HCT116 (cell line): Measurements from ENCODE around the gene YWHAQ. TPM values are rescaled to one million over a fixed set of nuclear protein-coding genes. Genes with fewer than 3 reads are reported as not detected.

Experiments used
- ATAC-seq: fragments of 200-7000 bp; cut with Tn5 transposase; 2 replicates; pipeline ENCODE4 v1.9.1; 2020; ENCODE audit warnings: mild to moderate bottlenecking, moderate library complexity
- BruUV-seq: library from RNA; stranded (reverse); fragments of 400-500 nt; replicated peaks from 2 replicates; lab custom pipeline; 2021; lab: Mats Ljungman, UMichigan
- CTCF ChIA-PET: fragments of 300-600 bp; sonication (Branson Sonifier 250); formaldehyde crosslinking; loops from one replicate; lab custom pipeline; 2021; ENCODE audit warnings: antibody characterized with exemption; lab: Charles Lee
- POLR2A ChIA-PET: fragments of 300-600, 350-600 bp; sonication (Branson Sonifier 250); formaldehyde crosslinking; loops from one replicate; lab custom pipeline; 2021; ENCODE audit warnings: antibody characterized with exemption; lab: Charles Lee
- RAD21 ChIA-PET, 2 experiments: fragments of 300-600 bp; sonication (Branson Sonifier 250); formaldehyde crosslinking; loops; one replicate each; lab custom pipeline; 2023; ENCODE audit warnings: low total read pairs in 2 of 2; ENCODE audit not compliant: uncharacterized antibody in 2 of 2, unreplicated experiment in 2 of 2, low non-redundant PET in 1 of 2; lab: Charles Lee
- DNase-seq: peaks from one replicate; pipeline ENCODE4 v3.0.0-alpha.2; 2010; ENCODE audit warnings: low read depth, low spot score
- H2AFZ ChIP-seq: fragments of 200-600 bp; shearing (Covaris generic), sonication (generic); 2 replicates; pipeline ENCODE4 v1.6.1; 2017; ENCODE audit warnings: low read depth, mixed run types, mixed read lengths, antibody characterized with exemption, low read length; ENCODE audit not compliant: poor library complexity, severe bottlenecking
- H3K27ac ChIP-seq: 2 replicates; pipeline ENCODE4 v1.5.1; 2012; ENCODE audit warnings: low read depth, low read length
- H3K27me3 ChIP-seq: fragments of 200-600 bp; sonication (generic); 2 replicates; pipeline ENCODE4 v1.6.1; 2016; ENCODE audit warnings: mixed run types, low read length, mixed read lengths; ENCODE audit not compliant: insufficient read depth
- H3K36me3 ChIP-seq, 2 experiments: fragments of 200-500 bp in 1 of 2; fragments of 200-600 bp in 1 of 2; sonication (Bioruptor generic) in 1 of 2; sonication (generic) in 1 of 2; 2 replicates each; pipeline versions ENCODE4 v1.5.1 to v1.6.1; 2014 to 2016; ENCODE audit warnings: low read length in 2 of 2, inconsistent platforms in 1 of 2, mixed read lengths in 1 of 2, mixed run types in 1 of 2; ENCODE audit not compliant: insufficient read depth in 2 of 2, control insufficient read depth in 1 of 2
- H3K4me1 ChIP-seq, 2 experiments: fragments of 200-600 bp in 1 of 2; sonication (generic) in 1 of 2; 2 replicates each; pipeline versions ENCODE4 v1.5.1 to v1.6.1; 2012 to 2017; ENCODE audit warnings: low read length in 2 of 2, inconsistent platforms in 1 of 2, mild to moderate bottlenecking in 1 of 2, mixed read lengths in 1 of 2, mixed run types in 1 of 2, moderate library complexity in 1 of 2; ENCODE audit not compliant: insufficient read depth in 2 of 2, control insufficient read depth in 1 of 2
- H3K4me2 ChIP-seq: fragments of 200-600 bp; sonication (generic); 2 replicates; pipeline ENCODE4 v1.6.1; 2017; ENCODE audit warnings: mixed run types, low read length, mixed read lengths
- H3K4me3 ChIP-seq, 2 experiments: fragments of 200-600 bp in 1 of 2; sonication (generic) in 1 of 2; replicated peaks in 1 of 2; 2 replicates each; pipeline ENCODE4 v1.5.1; 2011 to 2016; ENCODE audit warnings: low read length in 2 of 2, control low read depth in 1 of 2, low read depth in 1 of 2, mild to moderate bottlenecking in 1 of 2, mixed read lengths in 1 of 2, mixed run types in 1 of 2
- H3K79me2 ChIP-seq: fragments of 200-600 bp; sonication (generic); 2 replicates; pipeline ENCODE4 v1.6.1; 2017; ENCODE audit warnings: mild to moderate bottlenecking, mixed run types, low read length, moderate library complexity, mixed read lengths; ENCODE audit not compliant: insufficient read depth
- H3K9ac ChIP-seq: fragments of 200-600 bp; sonication (generic); 2 replicates; pipeline ENCODE4 v1.6.1; 2016; ENCODE audit warnings: low read length, mixed read lengths
- H3K9me2 ChIP-seq: fragments of 200-600 bp; sonication (generic), shearing (Covaris generic); 2 replicates; pipeline ENCODE4 v1.6.1; 2017; ENCODE audit warnings: mixed run types, mild to moderate bottlenecking, moderate library complexity; ENCODE audit not compliant: insufficient read depth
- H3K9me3 ChIP-seq, 2 experiments: fragments of 200-500 bp in 1 of 2; fragments of 200-600 bp in 1 of 2; sonication (Bioruptor generic) in 1 of 2; sonication (generic) in 1 of 2; 2 replicates each; pipeline ENCODE4 v1.6.1; 2014 to 2017; ENCODE audit warnings: low read length in 2 of 2, mixed read lengths in 2 of 2, inconsistent platforms in 1 of 2, low read depth in 1 of 2, mild to moderate bottlenecking in 1 of 2, mixed run types in 1 of 2, moderate library complexity in 1 of 2; ENCODE audit not compliant: control insufficient read depth in 1 of 2, insufficient read depth in 1 of 2
- H4K20me1 ChIP-seq: fragments of 200-600 bp; sonication (generic), shearing (Covaris generic); 2 replicates; pipeline ENCODE4 v1.6.1; 2017; ENCODE audit warnings: mixed run types, mild to moderate bottlenecking, moderate library complexity; ENCODE audit not compliant: insufficient read depth
- CBX3 ChIP-seq: IDR thresholded peaks from 2 replicates; pipeline ENCODE4 v1.6.1; 2012; ENCODE audit warnings: low read depth
- CEBPB ChIP-seq: IDR thresholded peaks from 2 replicates; pipeline ENCODE4 v1.6.1; 2012; ENCODE audit warnings: low read depth
- EGR1 ChIP-seq: IDR thresholded peaks from 2 replicates; pipeline ENCODE4 v1.6.1; 2012; ENCODE audit warnings: low read depth
- EZH2 ChIP-seq: fragments of 200-600 bp; sonication (generic); IDR thresholded peaks from 2 replicates; pipeline ENCODE4 v1.6.1; 2017; ENCODE audit warnings: antibody characterized with exemption, mixed run types
- EZH2phosphoT487 ChIP-seq: fragments of 200-600 bp; IDR thresholded peaks from 2 replicates; pipeline ENCODE4 v1.6.1; 2018; ENCODE audit warnings: antibody characterized with exemption, borderline replicate concordance
- MAX ChIP-seq: IDR thresholded peaks from 2 replicates; pipeline ENCODE4 v1.6.1; 2012
- POLR2AphosphoS5 ChIP-seq: IDR thresholded peaks from 2 replicates; pipeline ENCODE4 v1.6.1; 2011; ENCODE audit warnings: mild to moderate bottlenecking, low read depth, low read length, moderate library complexity
- RAD21 ChIP-seq: IDR thresholded peaks from 2 replicates; pipeline ENCODE4 v1.6.1; 2012; ENCODE audit warnings: low read depth, mild to moderate bottlenecking
- SIN3A ChIP-seq: IDR thresholded peaks from 2 replicates; pipeline ENCODE4 v1.6.1; 2012; ENCODE audit warnings: low read depth
- SRF ChIP-seq: IDR thresholded peaks from 2 replicates; pipeline ENCODE4 v1.6.1; 2012; ENCODE audit warnings: low read depth
- YY1 ChIP-seq: IDR thresholded peaks from 2 replicates; pipeline ENCODE4 v1.6.1; 2011; ENCODE audit warnings: low read length, low read depth, moderate library complexity, mild to moderate bottlenecking; ENCODE audit not compliant: insufficient replicate concordance; ENCODE audit errors: extremely low read depth
- ZFX ChIP-seq: fragments of 450-650 bp; IDR thresholded peaks from 2 replicates; pipeline ENCODE4 v1.6.1; 2017
- ZNF274 ChIP-seq: fragments of 200-500 bp; sonication (Bioruptor generic); IDR thresholded peaks from 2 replicates; pipeline ENCODE4 v1.6.1; 2014; ENCODE audit warnings: mild to moderate bottlenecking, low read depth, low read length, inconsistent platforms
- intact Hi-C: fragments of 100-400 bp; cut with micrococcal nuclease; formaldehyde crosslinking; loops from 2 replicates; pipeline ENCODE4 v1.10.0; 2022
- total RNA-seq: library from RNA; stranded (reverse); gene quantifications from one replicate; pipeline ENCODE4 v1.2.1, GENCODE V29; 2021; ENCODE audit not compliant: unreplicated experiment

The YWHAQ gene
- total RNA-seq, 1 experiment from 2014 or later, result 365 TPM

GRCh38 chr2:9630117-9630735 lies 571 bp downstream of the YWHAQ start:
- Histone ChIP-seq H4K20me1 (peaks cover 25% of the 10 kb centered on the region; the same call in 1 of the 2 replicates), H3K36me3 (peaks cover 6 to 34% of the 10 kb centered on the region in 2 experiments), H3K27me3 (no peaks in the 10 kb centered on the region), H3K27ac (peak overlapping the region; percentile 75), H3K9me2 (no peaks in the 10 kb centered on the region), H3K9ac (peak overlapping the region; percentile 95), H3K79me2 (peaks cover 52% of the 10 kb centered on the region), H3K4me3 (peak overlapping the region; percentile 88 to 95), H3K4me1 (peaks cover 12 to 28% of the 10 kb centered on the region in 2 experiments; a peak in 3 of 4 replicates), H3K9me3 (no peaks in the 10 kb centered on the region), H3K4me2 (peak overlapping the region; percentile 71), H2AFZ (no peak overlapping the region)
- DNase-seq, result peak; percentile 19
- ChIA-PET RAD21 (no interaction called here), POLR2A (interaction anchor here (0.5 to 2.5 kb wide), 15 partner anchors 9 to 1661 kb away, joined by 3 to 10 read pairs (median 4); partner anchors contain the start of genes ADAM17 and TAF1B), CTCF (no interaction called here)
- intact Hi-C loops, result loop anchor here (2.0 to 5.0 kb wide), 2 partner anchors 71 to 122 kb away; no protein-coding TSS in a partner anchor
- peak; percentile 57 for ATAC-seq
- no TSS peak for BruUV-seq
- TF ChIP-seq EZH2phosphoT487, result no peak
- TF ChIP-seq EZH2, result no peak
- 0 out of 2 replicates have a peak, but pooled peaks have one; percentile 33 for TF ChIP-seq MAX
- TF ChIP-seq SIN3A, result peak; percentile 35; the same call in 1 of the 2 replicates
- TF ChIP-seq RAD21, result peak; percentile 6; the same call in 1 of the 2 replicates
- TF ChIP-seq ZNF274, result no peak
- TF ChIP-seq YY1, result no peak
- TF ChIP-seq EGR1, result no peak
- TF ChIP-seq SRF, result no peak
- peak; percentile 83 for TF ChIP-seq ZFX
- TF ChIP-seq POLR2AphosphoS5, result no peak
- no peak for TF ChIP-seq CBX3
- TF ChIP-seq CEBPB, result no peak
